Central memory CD8-positive, alpha-beta T cell (primary cell): ENCODE measurements around the gene TGFBR3L.
"Not testable (repeated sequence)": the region's sequence is repeated elsewhere in the genome, so short reads cannot be mapped to it uniquely, and the experiment has no call there.

Experiments used
- ATAC-seq: fragments of 150-1000 bp; cut with Tn5 transposase; replicated peaks from 2 replicates; pipeline ENCODE4 v1.10.0; 2022; ENCODE audit warnings: mild to moderate bottlenecking, moderate FRiP score, moderate number of reproducible peaks; ENCODE audit not compliant: poor library complexity, severe bottlenecking; ENCODE audit errors: extremely low read depth
- DNase-seq, 2 donors: peaks; one replicate each; pipeline ENCODE4 v3.0.0; 2021; ENCODE audit warnings: low spot score in 2 of 2
- H3K27ac Mint-ChIP-seq: one replicate; pipeline ENCODE4 v1.8.0; 2022; ENCODE audit warnings: low read depth, mild to moderate bottlenecking, moderate library complexity, mixed read lengths
- H3K27me3 Mint-ChIP-seq: one replicate; pipeline ENCODE4 v1.8.0; 2022; ENCODE audit warnings: mixed read lengths
- H3K36me3 Mint-ChIP-seq: one replicate; pipeline ENCODE4 v1.8.0; 2022; ENCODE audit warnings: mild to moderate bottlenecking, moderate library complexity, mixed read lengths; ENCODE audit not compliant: insufficient read depth
- H3K4me1 Mint-ChIP-seq: one replicate; pipeline ENCODE4 v1.8.0; 2022; ENCODE audit warnings: mixed read lengths
- H3K4me3 Mint-ChIP-seq: one replicate; pipeline ENCODE4 v1.8.0; 2022; ENCODE audit warnings: mild to moderate bottlenecking, moderate library complexity, mixed read lengths
- H3K9me3 Mint-ChIP-seq: one replicate; pipeline ENCODE4 v1.8.0; 2022; ENCODE audit warnings: mixed read lengths

Gene TGFBR3L

GRCh38 chr19:7926021-7926726 is 11.5 kb downstream of the TGFBR3L start, which contains the start of gene CTXN1:
CTXN1 (minus strand) TSS chr19:7926135; CDS start chr19:7925538, 597 bp downstream.
- Mint-ChIP-seq H3K9me3 (no peaks in the 10 kb centered on the region), H3K36me3 (peaks cover 26% of the 10 kb centered on the region), H3K4me1 (peaks cover 19% of the 10 kb centered on the region), H3K27ac (peak within 1 kb of the TSS; percentile 64), H3K27me3 (no peaks in the 10 kb centered on the region), H3K4me3 (peak within 1 kb of the TSS; percentile 68)
- ATAC-seq (peak; percentile 47), DNase-seq (peak; percentile 56 to 57)

- peak overlapping the region; percentile 68 for H3K4me3 Mint-ChIP-seq
- no peaks in the 10 kb centered on the region for H3K9me3 Mint-ChIP-seq
- peak overlapping the region; percentile 32 for H3K27ac Mint-ChIP-seq
- no peaks in the 10 kb centered on the region for H3K27me3 Mint-ChIP-seq
- H3K36me3 Mint-ChIP-seq, result peaks cover 26% of the 10 kb centered on the region
- DNase-seq (no peak), ATAC-seq (no peak)
- peaks cover 16% of the 10 kb centered on the region for H3K4me1 Mint-ChIP-seq
These were observed 12.3 kb downstream of the TGFBR3L start for GRCh38 chr19:7926727-7927604.

- Mint-ChIP-seq H3K9me3 (no peaks in the 10 kb centered on the region), H3K4me3 (peak overlapping the region; percentile 40), H3K27me3 (no peaks in the 10 kb centered on the region), H3K27ac (no peak overlapping the region), H3K4me1 (peaks cover 16% of the 10 kb centered on the region), H3K36me3 (peaks cover 24% of the 10 kb centered on the region)
- no peak for ATAC-seq
- DNase-seq, result no peak
These were observed 13.1 kb downstream of the TGFBR3L start for GRCh38 chr19:7927605-7928333.

GRCh38 chr19:7928334-7928706 is 13.7 kb downstream of the TGFBR3L start:
- no peaks in the 10 kb centered on the region for H3K9me3 Mint-ChIP-seq
- H3K36me3 Mint-ChIP-seq, result peaks cover 28% of the 10 kb centered on the region
- DNase-seq (no peak), ATAC-seq (no peak)
- H3K27ac Mint-ChIP-seq, result peak overlapping the region; percentile 76
- peaks cover 16% of the 10 kb centered on the region for H3K4me1 Mint-ChIP-seq
- no peaks in the 10 kb centered on the region for H3K27me3 Mint-ChIP-seq
- no peak overlapping the region for H3K4me3 Mint-ChIP-seq

DNA sequence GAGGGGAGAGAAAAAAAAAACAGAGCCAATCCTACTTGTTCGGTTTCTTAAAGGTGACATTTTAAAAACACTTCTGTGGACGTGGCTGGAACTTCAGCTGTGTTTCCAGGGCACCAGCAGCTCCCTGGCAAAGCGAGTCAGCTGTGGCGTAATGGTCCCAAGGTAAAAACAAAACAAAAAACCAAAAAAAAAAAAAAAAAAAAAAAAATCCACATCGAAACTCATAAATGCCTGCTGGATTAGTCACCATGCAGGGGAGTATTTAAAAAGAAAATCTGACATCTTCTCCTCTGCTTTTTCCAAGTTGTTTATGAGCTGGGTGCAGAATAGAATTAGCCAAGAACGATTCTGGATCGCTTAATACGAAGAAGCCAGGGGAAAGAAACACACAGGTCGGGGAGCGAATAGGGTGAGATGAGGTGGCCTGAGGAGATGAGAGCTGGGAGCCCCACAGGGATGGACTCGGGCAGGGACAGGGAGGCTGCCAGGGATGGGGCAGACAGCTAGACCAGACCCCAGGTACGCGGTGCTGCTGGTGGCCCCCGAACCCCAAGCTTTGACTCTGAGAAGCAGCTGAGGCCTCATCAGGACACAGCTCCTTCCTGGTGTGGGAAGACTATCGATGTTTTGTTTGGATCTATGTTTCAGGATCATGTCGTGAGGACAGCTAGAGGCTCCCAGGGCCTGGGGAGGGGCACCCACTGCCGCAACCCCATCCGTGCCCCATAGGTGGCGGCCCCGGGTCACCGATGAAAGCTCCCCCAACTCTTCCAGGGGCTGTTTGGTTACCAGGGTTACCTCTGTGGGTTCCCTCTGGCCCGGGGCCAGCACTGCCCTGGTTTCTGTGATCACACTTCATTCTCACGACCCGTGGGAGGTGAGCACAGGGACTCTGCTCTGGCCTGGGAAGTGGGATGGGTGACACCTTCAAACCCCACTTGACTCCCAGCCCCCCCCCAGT is 14.4 kb downstream of the TGFBR3L start:
- Mint-ChIP-seq H3K4me1 (peaks cover 16% of the 10 kb centered on the region), H3K4me3 (no peak overlapping the region), H3K9me3 (no peaks in the 10 kb centered on the region), H3K27me3 (no peaks in the 10 kb centered on the region), H3K36me3 (peaks cover 28% of the 10 kb centered on the region), H3K27ac (peak overlapping the region; percentile 76)
- peak; percentile 70 for ATAC-seq
- DNase-seq, result peak; percentile 75 to 82

- peaks cover 32% of the 10 kb centered on the region for H3K36me3 Mint-ChIP-seq
- peak overlapping the region; percentile 76 for H3K27ac Mint-ChIP-seq
- H3K9me3 Mint-ChIP-seq, ATAC-seq, DNase-seq, H3K4me3 Mint-ChIP-seq, H3K27me3 Mint-ChIP-seq: not testable (repeated sequence)
- peaks cover 16% of the 10 kb centered on the region for H3K4me1 Mint-ChIP-seq
These were observed 15.4 kb downstream of the TGFBR3L start for GRCh38 chr19:7930030-7930429.

DNA sequence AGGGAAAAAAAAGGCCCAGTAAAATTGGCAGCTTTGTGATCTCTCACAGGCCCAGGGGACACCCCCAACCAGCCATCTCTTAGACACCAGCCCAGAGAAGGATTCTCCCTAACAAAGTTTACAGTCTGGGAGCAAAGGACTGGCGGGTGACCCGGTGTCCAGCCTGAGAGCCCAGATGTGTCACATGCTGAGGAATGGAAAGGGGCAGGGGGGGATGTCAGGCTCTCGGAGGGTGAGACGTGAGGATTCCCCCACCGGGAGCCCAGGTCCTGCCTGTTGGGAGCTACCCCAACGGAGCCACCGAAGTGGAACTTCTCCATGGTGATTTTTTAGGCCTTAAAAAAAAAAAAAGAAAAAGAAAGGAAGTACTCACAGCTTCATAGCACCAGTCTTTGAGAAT is 16.1 kb downstream of the TGFBR3L start:
- no peak for DNase-seq
- peaks cover 34% of the 10 kb centered on the region for H3K36me3 Mint-ChIP-seq
- H3K27me3 Mint-ChIP-seq, result no peaks in the 10 kb centered on the region
- H3K27ac Mint-ChIP-seq, result no peak overlapping the region
- peaks cover 16% of the 10 kb centered on the region for H3K4me1 Mint-ChIP-seq
- H3K9me3 Mint-ChIP-seq, result no peaks in the 10 kb centered on the region
- no peak overlapping the region for H3K4me3 Mint-ChIP-seq
- ATAC-seq, result no peak

DNA sequence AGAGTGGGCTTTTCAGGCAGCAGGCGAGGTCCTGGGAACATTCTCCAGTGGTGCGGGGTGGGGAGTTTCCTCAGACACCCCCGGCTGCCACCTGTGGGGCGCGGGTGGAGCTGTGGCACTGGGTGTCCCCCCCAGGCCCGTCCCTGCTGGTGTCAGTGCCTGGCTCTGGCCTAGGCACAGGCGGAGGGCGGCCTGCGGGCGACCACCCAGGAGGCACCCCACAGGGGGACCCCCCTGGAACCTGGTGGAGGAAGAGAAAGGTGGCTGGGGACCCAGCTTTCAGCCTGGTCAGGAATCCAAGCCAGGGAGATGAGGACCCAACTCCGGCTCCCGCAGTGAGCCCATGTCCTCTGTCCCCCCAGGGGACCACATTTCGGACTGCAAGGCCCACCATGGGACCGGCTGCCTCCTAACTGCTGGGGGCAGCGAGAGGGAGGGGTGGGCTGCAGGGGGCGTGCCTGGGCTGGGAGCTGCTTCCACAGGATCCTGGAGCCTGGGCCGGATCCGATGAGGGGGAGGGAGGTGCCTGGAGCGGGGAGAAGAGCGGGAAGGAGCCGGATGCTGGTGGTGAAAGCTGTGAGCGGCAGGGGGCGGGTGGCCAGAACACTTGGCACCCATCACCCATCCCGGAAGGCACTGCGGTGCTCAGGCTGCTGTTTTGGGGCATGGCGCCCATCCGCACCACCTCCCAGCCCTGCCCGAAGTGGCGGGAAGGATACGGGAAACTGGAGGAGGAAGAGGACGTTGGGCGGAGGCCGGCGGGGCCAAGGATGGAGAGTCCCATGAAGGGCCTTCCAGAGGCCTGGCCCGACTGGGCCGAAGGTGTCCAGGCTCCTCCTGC is 16.8 kb downstream of the TGFBR3L start:
- peaks cover 13% of the 10 kb centered on the region for H3K4me1 Mint-ChIP-seq
- DNase-seq (no peak), ATAC-seq (no peak)
- H3K4me3 Mint-ChIP-seq, result no peak overlapping the region
- H3K36me3 Mint-ChIP-seq, result peaks cover 37% of the 10 kb centered on the region
- no peaks in the 10 kb centered on the region for H3K9me3 Mint-ChIP-seq
- no peak overlapping the region for H3K27ac Mint-ChIP-seq
- no peaks in the 10 kb centered on the region for H3K27me3 Mint-ChIP-seq

- no peak overlapping the region for H3K27ac Mint-ChIP-seq
- H3K4me1 Mint-ChIP-seq, result peaks cover 10% of the 10 kb centered on the region
- ATAC-seq (no peak), DNase-seq (no peak)
- no peaks in the 10 kb centered on the region for H3K9me3 Mint-ChIP-seq
- H3K27me3 Mint-ChIP-seq, result no peaks in the 10 kb centered on the region
- no peak overlapping the region for H3K4me3 Mint-ChIP-seq
- peaks cover 41% of the 10 kb centered on the region for H3K36me3 Mint-ChIP-seq
These were observed 17.8 kb downstream of the TGFBR3L start for GRCh38 chr19:7932276-7932929.

DNA sequence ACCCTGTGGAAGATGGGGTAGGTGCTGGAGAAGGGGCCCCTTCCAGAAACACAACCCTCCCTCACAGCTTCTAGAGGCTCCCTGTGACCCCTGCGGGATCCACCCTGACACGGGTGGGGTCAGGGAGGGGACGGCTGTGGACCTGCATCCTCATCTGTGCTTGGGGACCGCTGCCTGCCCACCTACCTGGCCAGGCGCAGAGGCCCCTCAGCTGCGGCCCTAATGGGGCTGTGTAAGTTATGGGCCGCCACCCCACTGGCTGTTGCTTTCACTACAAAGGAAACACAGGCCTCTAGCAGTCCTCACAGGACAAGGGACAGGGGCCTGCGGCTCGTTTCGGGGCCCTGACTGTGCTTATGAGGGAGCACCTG is 18.3 kb downstream of the TGFBR3L start:
- Mint-ChIP-seq H3K36me3 (peaks cover 46% of the 10 kb centered on the region), H3K9me3 (no peaks in the 10 kb centered on the region), H3K4me1 (peaks cover 10% of the 10 kb centered on the region), H3K27me3 (no peaks in the 10 kb centered on the region), H3K4me3 (no peak overlapping the region), H3K27ac (no peak overlapping the region)
- no peak for ATAC-seq
- DNase-seq, result no peak

DNA sequence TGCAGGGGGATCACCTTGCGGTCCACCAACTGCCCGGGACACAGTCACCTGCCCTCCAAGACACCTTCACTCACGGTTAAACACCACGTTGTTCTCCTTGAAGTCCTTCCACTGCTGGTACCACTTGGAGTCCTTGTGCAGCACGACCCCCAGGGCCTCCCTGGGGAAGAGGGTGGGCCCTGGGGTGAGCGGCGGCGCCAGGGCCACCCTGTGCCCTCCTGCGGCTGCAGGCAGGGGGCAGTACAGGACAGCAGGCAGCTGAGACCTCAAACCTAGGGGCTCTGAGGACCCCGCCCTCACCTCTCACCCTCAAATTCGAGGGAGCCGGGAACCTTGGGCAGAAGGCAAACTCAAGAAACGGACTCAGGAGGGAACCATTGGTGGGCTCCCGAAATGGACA is 18.8 kb downstream of the TGFBR3L start:
- no peaks in the 10 kb centered on the region for H3K9me3 Mint-ChIP-seq
- no peak overlapping the region for H3K27ac Mint-ChIP-seq
- H3K4me3 Mint-ChIP-seq, result no peak overlapping the region
- H3K36me3 Mint-ChIP-seq, result peaks cover 47% of the 10 kb centered on the region
- H3K4me1 Mint-ChIP-seq, result peaks cover 10% of the 10 kb centered on the region
- H3K27me3 Mint-ChIP-seq, result no peaks in the 10 kb centered on the region
- DNase-seq (no peak), ATAC-seq (no peak)
